IMR-90 (cell line): Measurements from ENCODE around the gene MIOX. TPM values are rescaled to one million over a fixed set of nuclear protein-coding genes. Genes with fewer than 3 reads are reported as not detected.

Experiments used
- ATAC-seq: fragments of 200-7000 bp; cut with Tn5 transposase; 2 replicates; pipeline ENCODE4 v1.9.1; 2020; ENCODE audit warnings: low read depth, mild to moderate bottlenecking, moderate library complexity
- BruUV-seq: library from RNA; stranded (reverse); fragments of 400-500 nt; replicated peaks from 2 replicates; lab custom pipeline; 2021; lab: Mats Ljungman, UMichigan
- CTCF ChIA-PET: fragments of 300-600 bp; formaldehyde crosslinking; extraction: SDS; loops from one replicate; lab custom pipeline; 2021; ENCODE audit warnings: antibody characterized with exemption; lab: Yijun Ruan, JAX
- POLR2A ChIA-PET: fragments of 300-600 bp; sonication (Branson Sonifier 250); formaldehyde crosslinking; loops from one replicate; lab custom pipeline; 2022; ENCODE audit warnings: antibody characterized with exemption; ENCODE audit not compliant: unreplicated experiment; lab: Charles Lee
- DNase-seq: peaks from one replicate; pipeline ENCODE4 v3.0.0; 2013
- H2AFZ ChIP-seq: replicated peaks from 2 replicates; pipeline ENCODE3; 2013; ENCODE audit warnings: low read length, mild to moderate bottlenecking; ENCODE audit not compliant: poor library complexity
- H2AK5ac ChIP-seq: 2 replicates; pipeline ENCODE4 v1.6.1; 2013; ENCODE audit warnings: low read depth, low read length, inconsistent platforms
- H2AK9ac ChIP-seq: replicated peaks from 2 replicates; pipeline ENCODE3; 2013; ENCODE audit warnings: mild to moderate bottlenecking, low read depth, low read length, moderate library complexity; ENCODE audit not compliant: poor library complexity
- H2BK120ac ChIP-seq: 2 replicates; pipeline ENCODE4 v1.6.1; 2013; ENCODE audit warnings: low read depth, low read length, inconsistent platforms
- H2BK15ac ChIP-seq: 3 replicates; pipeline ENCODE4 v1.6.1; 2013; ENCODE audit warnings: low read depth, low read length, inconsistent platforms
- H2BK20ac ChIP-seq: 2 replicates; pipeline ENCODE4 v1.6.1; 2013; ENCODE audit warnings: low read depth, mild to moderate bottlenecking, inconsistent platforms, low read length, moderate library complexity
- H2BK5ac ChIP-seq: 2 replicates; pipeline ENCODE4 v1.6.1; 2013; ENCODE audit warnings: mild to moderate bottlenecking, low read depth, low read length, inconsistent platforms; ENCODE audit not compliant: poor library complexity, severe bottlenecking
- H3K14ac ChIP-seq: replicated peaks from 2 replicates; pipeline ENCODE4 v1.6.1; 2013; ENCODE audit warnings: low read depth, low read length, inconsistent platforms
- H3K18ac ChIP-seq: 2 replicates; pipeline ENCODE4 v1.6.1; 2013; ENCODE audit warnings: low read depth, low read length, control low read depth
- H3K23ac ChIP-seq: 2 replicates; pipeline ENCODE4 v1.6.1; 2013; ENCODE audit warnings: low read depth, low read length, inconsistent platforms
- H3K27ac ChIP-seq: 2 replicates; pipeline ENCODE4 v1.5.1; 2013; ENCODE audit warnings: mild to moderate bottlenecking, control low read depth, low read length; ENCODE audit not compliant: insufficient read depth
- H3K27me3 ChIP-seq: 2 replicates; pipeline ENCODE4 v1.6.1; 2013; ENCODE audit warnings: low read length; ENCODE audit not compliant: control insufficient read depth, insufficient read depth
- H3K36me3 ChIP-seq: 2 replicates; pipeline ENCODE4 v1.6.1; 2013; ENCODE audit warnings: low read length, mixed read lengths; ENCODE audit not compliant: control insufficient read depth, insufficient read depth
- H3K4ac ChIP-seq: 2 replicates; pipeline ENCODE4 v1.6.1; 2013; ENCODE audit warnings: low read depth, low read length, inconsistent platforms
- H3K4me1 ChIP-seq: 2 replicates; pipeline ENCODE4 v1.6.1; 2013; ENCODE audit warnings: low read length, mixed read lengths; ENCODE audit not compliant: control insufficient read depth, insufficient read depth
- H3K4me2 ChIP-seq: 2 replicates; pipeline ENCODE4 v1.6.1; 2013; ENCODE audit warnings: low read depth, mild to moderate bottlenecking, control low read depth, low read length, moderate library complexity
- H3K4me3 ChIP-seq: 2 replicates; pipeline ENCODE4 v1.5.1; 2013; ENCODE audit warnings: low read depth, mild to moderate bottlenecking, control low read depth, low read length, moderate library complexity; ENCODE audit not compliant: insufficient read depth
- H3K56ac ChIP-seq: 2 replicates; pipeline ENCODE4 v1.6.1; 2013; ENCODE audit warnings: low read length, inconsistent platforms; ENCODE audit not compliant: insufficient read depth; ENCODE audit errors: extremely low read depth
- H3K79me1 ChIP-seq, 2 experiments: 2 replicates each; pipeline ENCODE4 v1.6.1; 2013; ENCODE audit warnings: low read length in 2 of 2, inconsistent platforms in 1 of 2, low read depth in 1 of 2
- H3K9ac ChIP-seq: 2 replicates; pipeline ENCODE4 v1.6.1; 2013; ENCODE audit warnings: low read depth, low read length, control low read depth
- H3K9me1 ChIP-seq: 2 replicates; pipeline ENCODE4 v1.6.1; 2013; ENCODE audit warnings: low read length, inconsistent platforms; ENCODE audit not compliant: insufficient read depth
- H3K9me3 ChIP-seq: 2 replicates; pipeline ENCODE4 v1.6.1; 2013; ENCODE audit warnings: low read length; ENCODE audit not compliant: control insufficient read depth, insufficient read depth
- H4K20me1 ChIP-seq: 2 replicates; pipeline ENCODE4 v1.6.1; 2013; ENCODE audit warnings: low read length, inconsistent platforms; ENCODE audit not compliant: insufficient read depth
- H4K5ac ChIP-seq: 2 replicates; pipeline ENCODE4 v1.6.1; 2013; ENCODE audit warnings: mild to moderate bottlenecking, low read depth, low read length, control low read depth
- H4K8ac ChIP-seq, 2 experiments: 2 replicates each; pipeline ENCODE4 v1.6.1; 2013; ENCODE audit warnings: low read depth in 2 of 2, low read length in 2 of 2, control low read depth in 1 of 2, inconsistent platforms in 1 of 2
- H4K91ac ChIP-seq: 2 replicates; pipeline ENCODE4 v1.6.1; 2013; ENCODE audit warnings: low read depth, low read length, inconsistent platforms; ENCODE audit not compliant: insufficient read depth
- CHD1 ChIP-seq: IDR thresholded peaks from 2 replicates; pipeline ENCODE4 v1.6.1; 2012; ENCODE audit warnings: low read depth, low read length, improper control_type of control experiment
- CTCF ChIP-seq: conservative IDR thresholded peaks from 2 replicates; pipeline ENCODE4 v1.5.1; 2012; ENCODE audit warnings: mild to moderate bottlenecking, low read depth, low read length, improper control_type of control experiment
- MAFK ChIP-seq: IDR thresholded peaks from 2 replicates; pipeline ENCODE4 v1.6.1; 2012; ENCODE audit warnings: low read depth, low read length, improper control_type of control experiment
- MXI1 ChIP-seq: IDR thresholded peaks from 2 replicates; pipeline ENCODE4 v1.6.1; 2012; ENCODE audit warnings: low read depth, mild to moderate bottlenecking, low read length, moderate library complexity, borderline replicate concordance
- NFE2L2 ChIP-seq: fragments of 150-350 bp; IDR thresholded peaks from 2 replicates; pipeline ENCODE4 v1.6.1; 2016; ENCODE audit warnings: low read depth, mild to moderate bottlenecking, low read length
- RCOR1 ChIP-seq: IDR thresholded peaks from 2 replicates; pipeline ENCODE4 v1.6.1; 2012; ENCODE audit warnings: mild to moderate bottlenecking, low read length, improper control_type of control experiment; ENCODE audit not compliant: insufficient replicate concordance
- WGBS, 2 experiments: methylation state at CpG; one replicate each; pipeline versions ENCODE4 v1.1.5 to v1.1.7; 2013; ENCODE audit warnings: missing lambda C conversion rate in 2 of 2; ENCODE audit not compliant: insufficient read length in 1 of 2; ENCODE audit errors: extremely low coverage in 2 of 2; 5-methylcytosine and 5-hydroxymethylcytosine counted together
- dilution Hi-C: fragments of 300-500 bp; cut with HindIII; formaldehyde crosslinking; loops from one replicate; pipeline ENCODE4 v1.14.3; 2018; ENCODE audit warnings: low sequenced_read_pairs; ENCODE audit not compliant: unreplicated experiment
- in situ Hi-C: fragments of 300-500 bp; cut with MboI; formaldehyde crosslinking; loops from 3 replicates; pipeline ENCODE4 v1.14.3; 2019; ENCODE audit warnings: low sequenced_read_pairs, inconsistent platforms, mixed read lengths
- intact Hi-C: fragments of 100-400 bp; cut with micrococcal nuclease; formaldehyde crosslinking; loops from 2 replicates; pipeline ENCODE4 v1.10.0; 2022
- polyA plus RNA-seq, 3 experiments: library from polyadenylated mRNA; depleted of rRNA; stranded (reverse); fragments of >200 nt; gene quantifications; 2 replicates each; pipeline ENCODE4 v1.2.3, GENCODE V29; 2012; ENCODE audit warnings: low replicate concordance in 1 of 3
- total RNA-seq: library from RNA; depleted of rRNA; stranded (reverse); fragments of >200 nt; gene quantifications from 2 replicates; pipeline ENCODE4 v1.2.3, GENCODE V29; 2012

The MIOX gene
- total and polyA plus RNA-seq, 2 of the 4 experiments (the other 2 are of a cell fraction): not detected

DNA sequence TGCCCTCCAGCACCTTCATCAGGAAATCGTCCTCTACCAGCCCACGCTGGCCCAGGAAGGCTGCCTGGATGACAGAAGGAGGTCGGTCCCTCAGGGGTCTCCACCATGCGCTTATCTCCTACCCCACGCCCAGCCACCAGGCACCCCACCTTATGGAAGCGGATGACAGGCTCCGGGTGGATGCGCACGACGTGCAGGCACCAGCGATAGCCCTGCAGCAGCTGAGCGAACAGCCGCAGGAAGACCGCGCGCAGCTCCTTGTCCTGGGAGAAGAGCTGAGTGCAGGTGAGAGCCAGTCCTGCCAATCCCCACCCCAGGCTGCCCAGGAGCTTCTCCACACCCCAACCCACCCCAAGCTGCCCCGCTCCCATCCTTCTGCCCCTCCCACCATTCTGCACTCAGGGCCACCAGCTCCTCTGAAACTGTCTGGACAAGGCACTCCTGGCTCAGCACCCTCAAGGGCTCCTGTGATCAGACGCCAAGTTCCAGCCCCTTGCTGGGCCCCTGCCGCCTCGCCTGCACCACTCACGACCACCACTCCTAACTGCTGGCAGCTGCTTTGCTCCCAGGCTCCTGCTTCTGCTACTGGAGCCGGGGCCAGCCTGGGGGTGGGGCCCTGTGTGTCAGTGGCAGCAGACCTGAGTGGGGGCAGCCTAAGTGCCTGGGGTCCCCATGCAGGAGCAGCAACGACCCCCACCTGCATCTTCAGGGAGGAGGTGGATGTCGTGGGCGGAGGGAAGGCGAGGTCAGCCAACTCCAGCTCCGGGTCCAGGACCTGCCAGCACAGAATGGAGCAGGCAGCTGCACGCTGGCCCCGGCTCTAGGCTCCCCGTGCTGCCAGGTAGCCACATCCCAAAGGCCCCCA is 21.4 kb upstream of the MIOX start:
- no peak for ATAC-seq
- dilution Hi-C loops (no loop called here), in situ Hi-C loops (no loop called here), intact Hi-C loops (no loop called here)
- Histone ChIP-seq H2AK9ac (no peak overlapping the region), H2AK5ac (no peak overlapping the region), H3K14ac (no peak overlapping the region), H3K4me2 (no peak overlapping the region), H2AFZ (no peak overlapping the region), H3K36me3 (peaks cover 73% of the 10 kb centered on the region), H3K9me1 (peaks cover 3% of the 10 kb centered on the region; the same call in 1 of the 2 replicates), H2BK5ac (no peak overlapping the region), H2BK20ac (no peak overlapping the region), H3K27me3 (no peaks in the 10 kb centered on the region), H3K4me1 (peaks cover 7% of the 10 kb centered on the region; the same call in 1 of the 2 replicates), H3K9me3 (no peaks in the 10 kb centered on the region), H4K91ac (no peak overlapping the region), H2BK15ac (no peak overlapping the region), H3K18ac (no peak overlapping the region), H3K79me1 (peaks cover 12 to 37% of the 10 kb centered on the region in 2 experiments; a peak in 3 of 4 replicates), H4K5ac (no peak overlapping the region), H3K56ac (no peak overlapping the region), H3K27ac (no peak overlapping the region), H4K20me1 (peaks cover 30% of the 10 kb centered on the region), H4K8ac (no peak overlapping the region), H3K4ac (no peak overlapping the region), H3K9ac (no peak overlapping the region), H3K23ac (no peak overlapping the region), H2BK120ac (no peak overlapping the region), H3K4me3 (no peak overlapping the region)
- no TSS peak for BruUV-seq
- no peak for DNase-seq
- 89% methylated on average over 12 of the region's 30 CpGs; no CpG with 5 or more reads in 1 of the 2 experiments for WGBS, 2 experiments
- TF ChIP-seq MXI1: no peak
- no peak for TF ChIP-seq CHD1
- TF ChIP-seq RCOR1: no peak
- no peak for TF ChIP-seq MAFK
- no peak for TF ChIP-seq CTCF
- TF ChIP-seq NFE2L2: no peak
- CTCF ChIA-PET: no interaction called here
- POLR2A ChIA-PET: no interaction called here
